Endothelial cell of umbilical vein (primary cell): ENCODE measurements around the gene SH3GL1. TPM values are rescaled to one million over a fixed set of nuclear protein-coding genes. Genes with fewer than 3 reads are reported as not detected.

Experiments used
- BruUV-seq: library from RNA; stranded (reverse); fragments of 400-500 nt; replicated peaks from 2 replicates; lab custom pipeline; 2021; lab: Mats Ljungman, UMichigan
- CTCF ChIA-PET: fragments of 300-600, 350-600 bp; sonication (Branson Sonifier 250); formaldehyde crosslinking; loops from one replicate; lab custom pipeline; 2021; ENCODE audit warnings: antibody characterized with exemption, inconsistent platforms; lab: Charles Lee
- POLR2A ChIA-PET: fragments of 300-600, 350-600 bp; sonication (Branson Sonifier 250); formaldehyde crosslinking; loops from one replicate; lab custom pipeline; 2021; ENCODE audit warnings: antibody characterized with exemption, inconsistent platforms; lab: Charles Lee
- DNase-seq: peaks from one replicate; pipeline ENCODE4 v3.0.0-alpha.2; 2011; ENCODE audit warnings: low read depth, low spot score
- FAIRE-seq: peaks from 2 replicates; lab custom pipeline; 2011; peaks lifted over from hg19 to GRCh38; lab: Jason Lieb, UNC
- H2AFZ ChIP-seq: 2 replicates; pipeline ENCODE4 v1.6.0; 2012; ENCODE audit warnings: low read depth, low read length, control low read depth, inconsistent platforms
- H3K27ac ChIP-seq: 2 replicates; pipeline ENCODE4 v1.5.1; 2011; ENCODE audit warnings: low read depth, mild to moderate bottlenecking, control low read depth, low read length, moderate library complexity; ENCODE audit not compliant: insufficient read depth
- H3K27me3 ChIP-seq, 2 experiments: 2 replicates each; pipeline versions ENCODE4 v1.6.0 to v1.6.1; 2011; ENCODE audit warnings: low read length in 2 of 2, mixed read lengths in 1 of 2; ENCODE audit not compliant: control insufficient read depth in 2 of 2, insufficient read depth in 2 of 2
- H3K36me3 ChIP-seq, 2 experiments: 2 replicates in 1 of 2; 3 replicates in 1 of 2; pipeline ENCODE4 v1.5.1; 2011; ENCODE audit warnings: low read length in 2 of 2, mild to moderate bottlenecking in 1 of 2, moderate library complexity in 1 of 2; ENCODE audit not compliant: control insufficient read depth in 2 of 2, insufficient read depth in 2 of 2; ENCODE audit errors: extremely low read depth in 1 of 2
- H3K4me1 ChIP-seq: 3 replicates; pipeline ENCODE4 v1.5.1; 2011; ENCODE audit warnings: mild to moderate bottlenecking, low read length; ENCODE audit not compliant: control insufficient read depth, insufficient read depth; ENCODE audit errors: extremely low read depth
- H3K4me2 ChIP-seq: 2 replicates; pipeline ENCODE4 v1.6.1; 2011; ENCODE audit warnings: low read length, control low read depth, mixed read lengths; ENCODE audit not compliant: insufficient read depth
- H3K4me3 ChIP-seq, 3 experiments: fragments of 200-600 bp in 1 of 3; sonication (generic), shearing (Covaris generic) in 1 of 3; replicated peaks in 1 of 3; 2 replicates each; pipeline ENCODE4 v1.5.1; 2011 to 2016; ENCODE audit warnings: control low read depth in 3 of 3, low read length in 3 of 3, mild to moderate bottlenecking in 2 of 3, inconsistent platforms in 1 of 3, low read depth in 1 of 3, moderate library complexity in 1 of 3; ENCODE audit not compliant: insufficient read depth in 1 of 3
- H3K79me2 ChIP-seq: 2 replicates; pipeline ENCODE4 v1.6.0; 2012; ENCODE audit warnings: low read length, inconsistent platforms; ENCODE audit not compliant: control insufficient read depth, insufficient read depth
- H3K9ac ChIP-seq: replicated peaks from 2 replicates; pipeline ENCODE3; 2011; ENCODE audit warnings: low read length, control low read depth; ENCODE audit not compliant: insufficient read depth; ENCODE audit errors: extremely low read depth
- H3K9me1 ChIP-seq: replicated peaks from 3 replicates; pipeline ENCODE4 v1.6.0; 2011; ENCODE audit warnings: mild to moderate bottlenecking, low read length; ENCODE audit not compliant: control insufficient read depth, insufficient read depth; ENCODE audit errors: extremely low read depth
- H3K9me3 ChIP-seq: replicated peaks from 2 replicates; pipeline ENCODE4 v1.5.1; 2012; ENCODE audit warnings: low read length, inconsistent platforms; ENCODE audit not compliant: control insufficient read depth, insufficient read depth
- H4K20me1 ChIP-seq: replicated peaks from 2 replicates; pipeline ENCODE3; 2011; ENCODE audit warnings: mild to moderate bottlenecking, low read length; ENCODE audit not compliant: control insufficient read depth, insufficient read depth; ENCODE audit errors: extremely low read depth
- GATA2 ChIP-seq: IDR thresholded peaks from 2 replicates; pipeline ENCODE4 v1.7.0; 2011; ENCODE audit warnings: low read depth, mild to moderate bottlenecking, moderate library complexity, mixed read lengths, low read length; ENCODE audit not compliant: insufficient read length, insufficient read depth
- JUN ChIP-seq: IDR thresholded peaks from 2 replicates; pipeline ENCODE4 v1.6.1; 2011; ENCODE audit warnings: borderline replicate concordance, low read depth; ENCODE audit not compliant: insufficient read length, insufficient read depth
- MYC ChIP-seq: IDR thresholded peaks from one replicate; pipeline ENCODE4 v1.6.1; 2011; ENCODE audit warnings: mild to moderate bottlenecking, low read depth, low read length
- POLR2A ChIP-seq: IDR thresholded peaks from 2 replicates; pipeline ENCODE4 v1.6.1; 2012; ENCODE audit warnings: low read depth, mild to moderate bottlenecking, control low read depth, low read length
- POLR2AphosphoS5 ChIP-seq: IDR thresholded peaks from 2 replicates; pipeline ENCODE4 v1.6.1; 2012; ENCODE audit warnings: low read depth, mild to moderate bottlenecking, control low read depth, low read length, moderate library complexity; ENCODE audit not compliant: insufficient read depth
- dilution Hi-C: fragments of 300-500 bp; cut with MboI; formaldehyde crosslinking; loops from one replicate; pipeline ENCODE4 v1.15.0; 2019; ENCODE audit warnings: low sequenced_read_pairs; ENCODE audit not compliant: extremely low pct_ligation_motif_present
- intact Hi-C: fragments of 100-400 bp; cut with micrococcal nuclease; formaldehyde crosslinking; loops from one replicate; pipeline ENCODE4 v1.10.0; 2022
- polyA plus RNA-seq, 4 experiments: library from polyadenylated mRNA; depleted of rRNA in 3 of 4; stranded (reverse) in 3 of 4; unstranded in 1 of 4; fragments of >200 nt; gene quantifications; 2 replicates each; pipeline versions ENCODE4 v1.2.1 to v1.2.3, GENCODE V29; 2011 to 2012; ENCODE audit warnings: missing spikeins in 1 of 4
- total RNA-seq: library from RNA; stranded (reverse); gene quantifications from 2 replicates; pipeline ENCODE4 v1.2.3, GENCODE V29; 2021
- TF ChIP-seq, protein P1 (sequence below), 2 donors: IDR thresholded peaks; 1 replicate in 1 of 2; 2 replicates in 1 of 2; pipeline ENCODE4 v1.5.1; 2011; ENCODE audit warnings: low read length in 2 of 2, mild to moderate bottlenecking in 2 of 2, moderate library complexity in 2 of 2, control low read depth in 1 of 2, inconsistent platforms in 1 of 2, low read depth in 1 of 2; ENCODE audit not compliant: insufficient read depth in 1 of 2; ENCODE audit errors: extremely low read depth in 1 of 2
- TF ChIP-seq, protein P2 (sequence below): IDR thresholded peaks from 2 replicates; pipeline ENCODE4 v1.6.1; 2011; ENCODE audit not compliant: insufficient read depth, insufficient read length

The SH3GL1 gene
- total and polyA plus RNA-seq, 2 donors (not counting 3 experiments of a cell fraction or from before 2014, with no cell fraction given): 143 to 145 TPM

DNA sequence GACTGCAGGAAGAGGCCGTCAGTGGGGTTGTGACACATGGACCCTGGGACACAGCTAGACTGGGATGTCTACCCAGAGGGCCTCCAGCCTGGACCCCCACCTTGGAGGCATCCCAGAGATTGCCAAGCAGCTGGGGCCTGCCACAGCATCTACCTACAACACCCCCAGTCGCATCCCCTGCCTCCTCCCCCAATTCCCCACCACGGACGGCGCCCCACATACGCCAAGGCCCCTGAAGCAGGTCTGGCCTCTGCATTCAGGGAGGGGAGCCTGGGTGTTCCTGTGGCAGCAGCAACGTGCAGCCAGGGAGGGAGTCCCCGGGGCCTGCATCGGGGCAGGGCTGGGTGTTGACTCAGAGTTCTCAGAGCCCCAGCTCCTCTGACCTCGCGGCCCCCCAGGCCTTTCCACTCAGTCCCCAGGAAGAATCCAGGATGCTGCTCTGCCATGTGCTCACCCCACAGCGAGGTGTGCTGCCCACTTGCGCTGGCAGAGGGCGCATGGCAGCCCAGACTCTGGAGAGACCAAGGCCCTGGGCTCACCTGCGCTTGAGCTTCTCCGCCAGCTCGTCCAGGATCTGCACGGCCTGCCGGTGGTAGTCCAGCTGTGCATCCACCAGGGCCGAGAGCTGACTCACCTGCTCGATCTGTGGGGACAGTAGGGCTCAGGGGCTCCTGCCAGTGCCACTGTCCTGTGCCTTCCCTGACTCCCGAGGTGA, 37.4 kb downstream of the SH3GL1 start:
- Histone ChIP-seq H2AFZ (no peak overlapping the region), H4K20me1 (no peaks in the 10 kb centered on the region), H3K9ac (no peak overlapping the region), H3K9me1 (no peaks in the 10 kb centered on the region), H3K9me3 (no peaks in the 10 kb centered on the region), H3K79me2 (peaks cover 7% of the 10 kb centered on the region), H3K4me2 (no peak overlapping the region), H3K27me3 (no peaks in the 10 kb centered on the region), H3K36me3 (peaks cover 5 to 80% of the 10 kb centered on the region in 2 experiments), H3K4me3 (no peak overlapping the region), H3K4me1 (no peaks in the 10 kb centered on the region), H3K27ac (no peak overlapping the region)
- ChIA-PET POLR2A (no interaction called here), CTCF (interaction anchor here (1.0 to 2.6 kb wide), 2 partner anchors 10 to 37 kb away, joined by 4 to 12 read pairs; partner anchors contain the start of gene SH3GL1)
- intact Hi-C loops (no loop called here), dilution Hi-C loops (loop anchor here (10.0 kb wide), 1 partner anchor 52 kb away; no protein-coding TSS in a partner anchor)
- FAIRE-seq (no peak), DNase-seq (no peak)
- no TSS peak for BruUV-seq
- TF ChIP-seq, protein P1, sequence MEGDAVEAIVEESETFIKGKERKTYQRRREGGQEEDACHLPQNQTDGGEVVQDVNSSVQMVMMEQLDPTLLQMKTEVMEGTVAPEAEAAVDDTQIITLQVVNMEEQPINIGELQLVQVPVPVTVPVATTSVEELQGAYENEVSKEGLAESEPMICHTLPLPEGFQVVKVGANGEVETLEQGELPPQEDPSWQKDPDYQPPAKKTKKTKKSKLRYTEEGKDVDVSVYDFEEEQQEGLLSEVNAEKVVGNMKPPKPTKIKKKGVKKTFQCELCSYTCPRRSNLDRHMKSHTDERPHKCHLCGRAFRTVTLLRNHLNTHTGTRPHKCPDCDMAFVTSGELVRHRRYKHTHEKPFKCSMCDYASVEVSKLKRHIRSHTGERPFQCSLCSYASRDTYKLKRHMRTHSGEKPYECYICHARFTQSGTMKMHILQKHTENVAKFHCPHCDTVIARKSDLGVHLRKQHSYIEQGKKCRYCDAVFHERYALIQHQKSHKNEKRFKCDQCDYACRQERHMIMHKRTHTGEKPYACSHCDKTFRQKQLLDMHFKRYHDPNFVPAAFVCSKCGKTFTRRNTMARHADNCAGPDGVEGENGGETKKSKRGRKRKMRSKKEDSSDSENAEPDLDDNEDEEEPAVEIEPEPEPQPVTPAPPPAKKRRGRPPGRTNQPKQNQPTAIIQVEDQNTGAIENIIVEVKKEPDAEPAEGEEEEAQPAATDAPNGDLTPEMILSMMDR (IDR thresholded peaks at IDR 0.05; ENCODE audit: extremely low read depth in 1 of 2, insufficient read depth in 1 of 2, low read depth in 1 of 2, low read length in 2 of 2): peak; percentile 9 to 26
- no peak for TF ChIP-seq JUN
- no peak for TF ChIP-seq MYC
- TF ChIP-seq, protein P2, sequence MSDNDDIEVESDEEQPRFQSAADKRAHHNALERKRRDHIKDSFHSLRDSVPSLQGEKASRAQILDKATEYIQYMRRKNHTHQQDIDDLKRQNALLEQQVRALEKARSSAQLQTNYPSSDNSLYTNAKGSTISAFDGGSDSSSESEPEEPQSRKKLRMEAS: no peak
- TF ChIP-seq POLR2A: no peak
- TF ChIP-seq GATA2: no peak
- peak; percentile 17 for TF ChIP-seq POLR2AphosphoS5
